Stimulated activated memory B cell treated with anti-CD40 and anti-IgM and Interleukin-4, amounts not matched to agents 10 μg/mL and 1 μg/mL and 100 μg/mL, for 72 hours (primary cell): Measurements from ENCODE around the gene HMGXB4.

Source experiments
- ATAC-seq: fragments of 150-1000 bp; cut with Tn5 transposase; 2 replicates; pipeline ENCODE4 v1.10.0; 2021
- H3K27ac Mint-ChIP-seq: one replicate; pipeline ENCODE4 v1.8.0; 2022; ENCODE audit warnings: mild to moderate bottlenecking, mixed read lengths
- H3K27me3 Mint-ChIP-seq: one replicate; pipeline ENCODE4 v1.8.0; 2022; ENCODE audit warnings: mixed read lengths
- H3K36me3 Mint-ChIP-seq: one replicate; pipeline ENCODE4 v1.8.0; 2022; ENCODE audit warnings: mixed read lengths
- H3K4me1 Mint-ChIP-seq: one replicate; pipeline ENCODE4 v1.8.0; 2022; ENCODE audit warnings: mixed read lengths
- H3K4me3 Mint-ChIP-seq: one replicate; pipeline ENCODE4 v1.8.0; 2022; ENCODE audit warnings: mild to moderate bottlenecking, moderate library complexity, mixed read lengths
- H3K9me3 Mint-ChIP-seq: one replicate; pipeline ENCODE4 v1.8.0; 2022; ENCODE audit warnings: mixed read lengths

HMGXB4 gene

DNA sequence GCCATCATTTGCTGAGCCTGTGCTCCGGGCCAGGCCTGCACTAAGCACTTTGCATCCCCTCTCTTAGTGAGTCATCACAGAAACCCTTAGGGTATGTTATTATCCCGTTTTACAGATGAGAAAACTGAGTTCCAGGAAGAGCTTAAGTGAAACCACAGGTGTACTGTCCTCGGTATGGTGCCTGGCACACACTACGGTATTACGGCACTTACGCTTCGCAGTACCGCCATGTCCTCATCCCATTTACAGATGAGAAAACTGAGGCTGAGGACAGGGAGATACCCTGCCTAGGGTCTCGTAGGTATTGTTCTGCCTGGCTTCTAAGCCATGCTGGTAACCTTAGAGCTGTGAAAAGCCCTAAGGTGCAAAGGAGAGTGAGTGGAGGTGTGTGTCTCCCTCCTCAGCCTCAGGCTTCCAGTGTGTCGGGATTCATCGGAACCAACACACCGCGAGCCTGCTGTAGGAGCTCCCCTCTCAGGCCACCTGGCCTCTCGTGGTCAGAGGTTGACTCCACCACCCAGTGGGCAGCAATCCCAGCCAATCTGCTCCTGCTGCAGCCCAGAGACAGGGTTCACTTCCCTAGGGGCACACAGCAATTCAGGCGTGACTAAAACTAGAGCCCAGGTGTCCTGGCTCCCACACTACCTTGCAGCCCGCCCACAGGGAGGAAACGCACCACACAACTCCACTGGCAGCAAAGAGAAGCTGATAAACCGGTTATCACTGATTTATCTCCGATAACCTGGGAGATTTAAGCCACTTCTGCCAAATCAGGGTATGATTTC is 84.0 kb downstream of the HMGXB4 start:
- no peak for ATAC-seq
- Mint-ChIP-seq H3K36me3 (peaks cover 42% of the 10 kb centered on the region), H3K4me3 (no peak overlapping the region), H3K9me3 (no peaks in the 10 kb centered on the region), H3K27me3 (no peaks in the 10 kb centered on the region), H3K4me1 (peaks cover 30% of the 10 kb centered on the region), H3K27ac (peak overlapping the region; percentile 52)

DNA sequence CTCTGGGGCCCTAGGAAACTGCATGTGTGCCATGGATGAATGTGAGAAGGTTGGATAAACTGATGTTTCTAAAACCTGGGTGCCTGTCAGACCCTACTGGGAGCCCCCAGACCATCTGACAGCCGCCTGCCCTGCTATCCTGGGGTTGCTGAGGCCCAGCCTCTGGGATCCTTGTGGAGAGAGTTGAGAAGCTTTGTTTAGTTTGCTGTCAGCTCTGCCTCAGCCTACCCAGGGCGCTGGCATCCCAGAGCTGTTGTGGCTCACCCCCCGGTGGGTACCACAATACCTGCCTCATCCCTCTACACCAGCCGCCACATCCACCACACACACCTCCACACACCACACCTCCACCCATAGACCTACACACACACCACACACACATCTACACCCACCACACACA is 85.1 kb downstream of the HMGXB4 start:
- Mint-ChIP-seq H3K36me3 (peaks cover 40% of the 10 kb centered on the region), H3K27ac (no peak overlapping the region), H3K4me1 (peaks cover 30% of the 10 kb centered on the region), H3K9me3 (no peaks in the 10 kb centered on the region), H3K4me3 (no peak overlapping the region), H3K27me3 (no peaks in the 10 kb centered on the region)
- no peak for ATAC-seq

DNA sequence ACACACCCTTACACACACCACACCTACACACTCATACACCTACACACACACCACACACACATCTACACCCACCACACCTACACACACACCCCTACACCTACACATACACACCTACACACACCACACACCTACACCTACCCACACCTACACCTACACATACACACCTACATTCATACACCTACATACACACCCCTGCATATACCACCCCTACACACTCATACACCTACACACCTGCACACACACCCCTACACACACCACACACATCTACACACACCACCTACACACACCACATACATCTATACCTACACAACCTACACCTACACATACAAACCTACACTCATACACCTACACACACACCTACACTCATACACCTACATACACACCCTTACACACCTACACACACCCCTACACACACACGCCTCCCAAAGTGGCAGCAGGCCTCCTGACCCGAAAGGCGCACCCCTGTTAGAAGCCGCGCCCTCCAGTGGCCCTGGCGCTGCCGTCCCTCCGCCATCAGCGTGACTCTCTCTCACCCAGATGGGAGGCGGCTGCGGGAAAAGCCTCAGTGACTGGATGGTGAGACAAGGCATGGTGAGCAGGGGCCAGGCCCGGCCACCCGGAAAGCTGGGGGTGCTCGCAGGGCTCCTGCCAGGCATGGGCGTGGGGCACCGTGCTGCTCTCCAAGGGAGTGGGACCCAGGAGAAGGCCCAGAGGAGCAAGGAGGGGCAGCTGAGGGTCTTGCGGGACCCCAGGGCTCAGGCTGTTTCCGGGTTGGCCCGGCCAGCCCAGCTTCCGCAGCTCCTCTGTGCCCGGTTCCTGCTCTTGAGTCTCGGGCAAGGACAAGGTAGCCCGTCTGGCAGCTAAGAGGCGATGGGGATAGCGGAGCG is 86.6 kb downstream of the HMGXB4 start:
- H3K27ac Mint-ChIP-seq: no peak overlapping the region
- peaks cover 34% of the 10 kb centered on the region for H3K36me3 Mint-ChIP-seq
- H3K4me1 Mint-ChIP-seq: peaks cover 24% of the 10 kb centered on the region
- H3K4me3 Mint-ChIP-seq: no peak overlapping the region
- no peaks in the 10 kb centered on the region for H3K9me3 Mint-ChIP-seq
- no peaks in the 10 kb centered on the region for H3K27me3 Mint-ChIP-seq
- ATAC-seq: no peak

DNA sequence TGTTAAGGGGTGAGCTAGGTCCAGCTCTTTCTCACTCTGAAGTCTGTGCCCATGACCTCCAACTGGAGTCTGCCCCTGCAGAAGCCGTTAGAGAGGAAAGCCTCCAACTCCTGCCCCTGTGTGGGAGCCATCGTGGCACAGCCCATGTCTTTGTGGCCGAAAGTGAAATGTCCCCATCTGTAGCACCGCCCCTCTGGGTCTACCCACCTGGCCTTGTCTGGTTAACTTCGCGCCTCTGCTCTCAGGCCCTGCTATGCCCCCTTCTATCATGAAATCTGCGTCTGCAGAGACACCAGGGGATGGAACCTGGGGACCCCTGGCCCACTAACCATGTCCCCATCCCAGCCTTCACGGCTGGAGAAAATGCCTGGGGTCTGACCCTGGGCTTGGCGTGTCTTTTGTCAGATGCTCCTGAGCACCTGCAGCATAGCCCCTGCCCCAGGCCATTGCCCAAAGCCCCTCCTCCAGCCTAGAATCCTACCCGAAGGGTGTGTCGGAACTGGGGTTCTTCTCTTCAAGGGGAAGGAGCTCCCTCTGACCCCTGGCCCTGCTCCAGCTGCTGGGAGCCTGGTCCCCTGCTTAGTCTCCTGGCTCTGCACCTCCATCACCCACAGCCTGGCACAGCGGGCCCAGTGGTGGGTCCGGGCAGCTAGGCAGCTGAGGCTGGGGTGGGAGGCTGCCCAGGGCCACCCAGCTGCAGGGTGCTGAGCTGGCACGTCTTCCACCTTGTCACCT is 87.8 kb downstream of the HMGXB4 start:
- Mint-ChIP-seq H3K4me3 (no peak overlapping the region), H3K9me3 (no peaks in the 10 kb centered on the region), H3K27me3 (no peaks in the 10 kb centered on the region), H3K36me3 (peaks cover 33% of the 10 kb centered on the region), H3K4me1 (peaks cover 31% of the 10 kb centered on the region), H3K27ac (peak overlapping the region; percentile 49)
- ATAC-seq: no peak
